Omental fat pad (tissue), 4 donors: ENCODE measurements around the gene GOSR2. TPM values are rescaled to one million over a fixed set of nuclear protein-coding genes. Genes with fewer than 3 reads are reported as not detected.

Experiments
- ATAC-seq: fragments of 150-250 bp; one replicate; pipeline ENCODE4 v1.9.1; 2016; ENCODE audit warnings: mild to moderate bottlenecking, moderate library complexity; ENCODE audit not compliant: low FRiP score
- DNase-seq: peaks from one replicate; pipeline ENCODE4 v3.0.0-alpha.2; 2019; ENCODE audit warnings: low spot score
- total RNA-seq, 4 donors: library from RNA; depleted of rRNA; stranded (reverse); fragments of >200 nt; gene quantifications; one replicate each; pipeline ENCODE4 v1.1.0, GENCODE V29; 2016
- TF ChIP-seq, protein P1 (sequence below), 3 donors: fragments of 450-650 bp; IDR thresholded peaks; one replicate each; pipeline ENCODE4 v1.5.1; 2016 to 2017; ENCODE audit warnings: antibody characterized with exemption in 3 of 3, mild to moderate bottlenecking in 3 of 3, moderate library complexity in 2 of 3

GOSR2 gene
- total RNA-seq, 4 donors from 2014 or later = 37.4 to 59.4 (median 47.3) TPM

GRCh38 chr17:46885415-46886309, 37.3 kb upstream of the GOSR2 start:
- ATAC-seq (no peak), DNase-seq (no peak)
- TF ChIP-seq, protein P1, sequence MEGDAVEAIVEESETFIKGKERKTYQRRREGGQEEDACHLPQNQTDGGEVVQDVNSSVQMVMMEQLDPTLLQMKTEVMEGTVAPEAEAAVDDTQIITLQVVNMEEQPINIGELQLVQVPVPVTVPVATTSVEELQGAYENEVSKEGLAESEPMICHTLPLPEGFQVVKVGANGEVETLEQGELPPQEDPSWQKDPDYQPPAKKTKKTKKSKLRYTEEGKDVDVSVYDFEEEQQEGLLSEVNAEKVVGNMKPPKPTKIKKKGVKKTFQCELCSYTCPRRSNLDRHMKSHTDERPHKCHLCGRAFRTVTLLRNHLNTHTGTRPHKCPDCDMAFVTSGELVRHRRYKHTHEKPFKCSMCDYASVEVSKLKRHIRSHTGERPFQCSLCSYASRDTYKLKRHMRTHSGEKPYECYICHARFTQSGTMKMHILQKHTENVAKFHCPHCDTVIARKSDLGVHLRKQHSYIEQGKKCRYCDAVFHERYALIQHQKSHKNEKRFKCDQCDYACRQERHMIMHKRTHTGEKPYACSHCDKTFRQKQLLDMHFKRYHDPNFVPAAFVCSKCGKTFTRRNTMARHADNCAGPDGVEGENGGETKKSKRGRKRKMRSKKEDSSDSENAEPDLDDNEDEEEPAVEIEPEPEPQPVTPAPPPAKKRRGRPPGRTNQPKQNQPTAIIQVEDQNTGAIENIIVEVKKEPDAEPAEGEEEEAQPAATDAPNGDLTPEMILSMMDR (IDR thresholded peaks at IDR 0.05) = no peak

GRCh38 chr17:46886310-46886663, 36.7 kb upstream of the GOSR2 start:
- ATAC-seq (no peak), DNase-seq (no peak)
- TF ChIP-seq, protein P1 (IDR thresholded peaks at IDR 0.05) = no peak

DNA sequence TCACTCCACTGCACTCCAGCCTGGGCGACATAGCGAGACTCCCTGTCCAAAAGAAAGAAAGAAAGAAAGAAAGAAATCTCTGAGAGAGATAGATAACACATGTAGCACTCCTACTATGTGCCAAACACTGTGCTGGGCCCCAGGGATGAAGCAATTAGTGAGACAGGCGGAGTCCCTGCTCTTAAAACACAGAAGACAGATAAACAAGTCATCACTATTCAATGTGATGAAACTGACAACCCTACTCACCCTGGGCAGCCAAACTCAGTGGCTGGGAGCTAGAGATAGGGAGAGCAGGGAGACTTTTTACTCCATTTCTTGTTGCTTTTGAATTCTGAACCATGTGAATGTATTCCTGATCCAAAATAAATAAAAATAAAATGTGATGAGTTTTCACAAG, 35.2 kb upstream of the GOSR2 start:
- TF ChIP-seq, protein P1 (IDR thresholded peaks at IDR 0.05) = no peak
- DNase-seq (no peak), ATAC-seq (no peak)

DNA sequence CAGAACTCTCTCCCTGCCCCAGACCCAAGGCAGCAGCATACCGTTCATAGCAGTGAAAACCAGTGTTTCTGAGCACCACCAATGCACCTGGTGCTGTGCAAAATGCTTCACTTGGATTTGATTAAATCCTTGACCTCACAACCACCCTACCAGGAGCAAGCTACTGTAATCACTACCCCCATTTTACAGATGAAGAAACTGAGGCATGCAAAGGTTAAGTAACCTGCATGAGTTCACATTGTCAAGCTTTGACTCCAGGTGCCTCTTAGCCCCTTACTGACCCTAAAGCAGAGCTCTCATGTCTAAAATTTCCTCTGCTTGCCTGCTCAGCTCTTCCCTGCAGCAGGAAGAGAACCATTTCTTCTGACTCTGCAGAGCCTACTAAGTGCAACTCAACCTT, 34.2 kb upstream of the GOSR2 start:
- ATAC-seq (no peak), DNase-seq (no peak)
- TF ChIP-seq, protein P1 (IDR thresholded peaks at IDR 0.05) = no peak

GRCh38 chr17:46889519-46889918, 33.4 kb upstream of the GOSR2 start:
- TF ChIP-seq, protein P1 (IDR thresholded peaks at IDR 0.05) = no peak
- no peak for DNase-seq
- no peak for ATAC-seq

DNA sequence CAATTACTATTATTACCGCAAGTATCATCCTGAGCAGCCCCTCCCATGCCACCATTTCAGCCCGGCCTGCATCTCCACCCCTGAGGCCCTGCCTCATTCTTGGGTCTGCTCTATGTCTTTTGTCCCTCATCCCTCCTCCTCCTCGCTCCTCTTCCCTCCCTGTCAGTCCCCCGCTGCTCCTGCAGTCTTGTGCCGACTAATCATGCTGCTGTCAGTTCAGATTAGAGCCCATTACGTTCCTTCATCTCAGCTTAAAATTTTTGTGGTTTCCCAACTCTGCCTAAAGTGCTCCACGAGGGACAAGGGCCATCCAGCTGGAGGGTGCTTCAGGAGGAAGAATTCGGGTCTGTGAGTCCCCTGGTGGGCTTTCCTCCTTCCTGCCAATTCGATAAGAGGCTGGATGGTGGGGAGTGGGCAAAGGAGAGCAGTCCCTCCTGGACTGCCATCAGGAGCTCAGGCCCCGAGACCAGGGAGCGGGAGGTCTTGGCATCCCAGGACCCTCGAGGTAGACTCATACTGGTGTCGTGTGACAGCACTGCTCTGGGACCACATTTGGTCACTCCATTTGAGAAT, 32.9 kb upstream of the GOSR2 start:
- TF ChIP-seq, protein P1 (IDR thresholded peaks at IDR 0.05) = no peak
- ATAC-seq = no peak
- no peak for DNase-seq

GRCh38 chr17:46890638-46891037, 32.3 kb upstream of the GOSR2 start:
- no peak for ATAC-seq
- TF ChIP-seq, protein P1 (IDR thresholded peaks at IDR 0.05) = no peak
- no peak for DNase-seq
